Gastrocnemius medialis (tissue), 4 donors: Measurements from ENCODE around the gene MIER2.

Experiments used
- CTCF ChIP-seq, 5 experiments: fragments of 450-650 bp in 3 of 5; fragments of 200-600 bp in 2 of 5; sonication (generic) in 2 of 5; IDR thresholded peaks in 4 of 5; conservative IDR thresholded peaks in 1 of 5; 1 replicate in 4 of 5; 2 replicates in 1 of 5; pipeline ENCODE4 v1.5.1; 2016 to 2019; ENCODE audit warnings: antibody characterized with exemption in 5 of 5, mild to moderate bottlenecking in 3 of 5, moderate library complexity in 3 of 5
- POLR2A ChIP-seq, 2 donors: fragments of 450-650 bp; IDR thresholded peaks; one replicate each; pipeline ENCODE4 v1.6.1; 2017; ENCODE audit warnings: antibody characterized with exemption in 2 of 2, mild to moderate bottlenecking in 2 of 2, moderate library complexity in 2 of 2

GRCh38 chr19:370641-371330 lies 26.2 kb upstream of the MIER2 start:
- no peak for TF ChIP-seq POLR2A (IDR thresholded peaks at IDR 0.05)
- no peak for TF ChIP-seq CTCF (IDR thresholded peaks at IDR 0.05 in 4 of 5, conservative IDR thresholded peaks at IDR 0.05 in 1 of 5)
